Measurements from ENCODE around the gene BDNF.

BDNF gene

DNA sequence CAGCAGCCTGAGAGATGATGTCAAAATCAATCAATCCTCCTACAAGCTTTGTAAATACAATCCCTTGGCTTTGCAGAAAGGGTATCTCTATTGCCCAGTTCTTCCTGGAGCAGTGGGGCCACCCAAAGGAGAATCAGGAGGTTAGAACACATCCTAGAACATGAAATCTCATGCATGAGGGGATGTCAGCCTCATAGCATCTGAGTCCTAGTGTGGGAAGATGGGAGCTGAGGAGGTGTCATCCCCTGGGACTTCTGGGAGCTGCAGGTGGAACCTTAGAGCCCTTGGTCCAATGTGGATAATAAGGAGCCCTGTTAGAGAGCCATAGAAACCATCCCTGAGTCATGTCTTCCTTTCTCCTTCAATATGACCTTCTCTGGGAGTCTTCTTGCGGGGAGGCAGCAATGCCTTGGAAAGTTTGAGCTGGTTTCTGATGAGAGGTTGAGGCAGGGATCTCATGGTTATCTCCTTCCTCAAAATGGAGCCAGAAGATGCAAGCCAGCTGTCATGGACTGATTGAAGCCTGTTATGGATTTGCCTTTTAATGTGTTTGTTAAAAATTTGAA, 74.8 kb downstream of the BDNF start:
- DNase-seq (ENCODE audit: low spot score) = no peak

DNA sequence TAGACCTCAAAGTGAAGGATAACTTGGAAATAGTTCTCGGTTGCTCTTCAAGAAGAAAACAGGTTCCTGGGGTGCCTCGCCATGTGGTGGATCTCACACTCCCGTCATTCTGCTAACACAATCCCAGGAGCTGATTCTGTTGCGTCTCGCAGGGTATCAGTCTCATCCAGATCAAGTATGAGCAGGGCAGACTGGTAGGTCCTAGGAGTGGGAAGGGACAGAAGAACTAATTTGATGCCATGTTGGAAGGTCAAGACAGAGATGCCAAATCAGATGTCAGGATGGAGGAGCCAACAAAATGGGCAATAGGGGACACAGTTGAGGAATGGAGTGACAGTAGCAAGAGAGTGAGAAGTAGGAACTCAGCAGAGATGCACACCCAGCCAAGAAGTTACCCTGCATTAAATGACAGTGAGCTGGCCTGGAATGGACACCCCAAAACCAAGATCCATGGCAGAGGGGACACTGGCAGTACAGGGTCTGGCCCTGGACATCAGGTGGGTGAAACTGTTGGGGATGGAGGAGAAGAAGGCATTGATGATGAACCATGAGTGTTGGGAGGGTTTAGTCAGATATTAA, 76.2 kb downstream of the BDNF start:
- no peak for DNase-seq (ENCODE audit: low spot score)

DNA sequence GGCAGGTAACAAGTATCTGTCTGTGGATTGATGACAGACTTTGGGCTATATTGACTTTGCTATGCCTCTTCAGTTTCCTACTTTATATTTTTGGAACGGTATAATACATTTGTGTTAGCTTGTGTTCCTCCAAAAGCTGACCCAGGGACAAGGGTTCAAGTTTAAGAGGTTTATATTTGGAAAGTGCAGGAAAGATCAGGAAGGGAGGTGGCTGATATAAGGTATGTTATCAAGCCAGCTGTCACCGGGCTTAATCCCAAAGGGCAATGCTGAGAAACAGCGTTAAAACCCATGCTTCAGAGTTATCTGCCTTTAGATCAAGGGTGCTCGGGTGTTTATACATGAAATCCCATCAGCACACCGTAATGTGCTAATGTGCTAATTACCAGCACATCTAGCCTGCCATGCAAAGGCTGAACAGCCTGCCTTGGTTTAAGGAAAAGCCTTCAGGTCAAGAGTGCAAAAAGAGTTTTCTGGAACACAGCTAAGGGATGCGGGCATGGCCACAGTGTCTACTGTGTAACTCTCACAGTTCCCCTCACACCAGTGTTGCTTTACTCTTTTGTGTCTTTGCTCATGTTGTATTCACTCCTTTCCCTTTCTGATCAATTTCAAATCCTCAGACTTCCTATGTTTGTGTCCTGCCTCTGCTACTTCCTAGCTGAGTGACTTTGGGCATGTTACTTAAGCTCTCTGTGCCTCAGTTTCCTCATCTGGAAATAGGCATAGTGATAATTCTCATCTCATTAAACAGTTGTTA, 77.5 kb downstream of the BDNF start:
- DNase-seq (ENCODE audit: low spot score) = no peak

DNA sequence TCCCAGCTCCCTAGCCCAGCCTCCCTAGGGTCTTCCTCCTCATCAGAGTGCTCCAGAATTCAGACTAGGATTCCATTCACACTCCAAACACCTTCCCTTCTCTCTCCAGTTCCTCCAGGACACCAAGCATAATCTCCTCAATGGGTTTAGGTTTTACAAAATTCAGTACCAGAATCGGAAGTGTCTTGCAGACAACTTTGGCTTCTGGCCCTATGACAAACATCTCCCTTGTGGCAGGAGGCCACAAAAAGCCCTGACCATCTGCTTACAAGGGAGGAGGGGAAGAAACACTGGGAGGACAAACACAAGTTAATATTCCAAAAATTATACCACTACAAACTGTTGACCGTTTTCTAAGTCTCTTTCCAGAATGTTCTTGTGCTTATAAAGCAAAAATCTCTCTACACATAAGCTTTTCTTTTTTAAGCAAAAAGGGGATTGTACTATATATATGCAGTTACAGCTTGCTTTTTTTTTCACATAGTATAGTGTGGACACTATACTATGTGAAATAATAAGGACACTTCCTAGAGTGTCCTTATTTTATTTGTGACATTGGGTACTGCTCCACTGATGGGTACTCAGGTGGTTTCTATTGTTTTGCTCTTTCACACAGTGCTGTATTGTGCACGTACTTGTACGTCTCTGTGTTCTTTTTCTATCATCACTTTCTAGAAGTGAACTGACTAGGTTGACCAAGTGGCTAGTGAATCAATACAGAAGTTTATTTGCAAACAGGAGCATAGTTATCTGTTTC, 78.7 kb downstream of the BDNF start:
- DNase-seq (ENCODE audit: low spot score) = no peak

DNA sequence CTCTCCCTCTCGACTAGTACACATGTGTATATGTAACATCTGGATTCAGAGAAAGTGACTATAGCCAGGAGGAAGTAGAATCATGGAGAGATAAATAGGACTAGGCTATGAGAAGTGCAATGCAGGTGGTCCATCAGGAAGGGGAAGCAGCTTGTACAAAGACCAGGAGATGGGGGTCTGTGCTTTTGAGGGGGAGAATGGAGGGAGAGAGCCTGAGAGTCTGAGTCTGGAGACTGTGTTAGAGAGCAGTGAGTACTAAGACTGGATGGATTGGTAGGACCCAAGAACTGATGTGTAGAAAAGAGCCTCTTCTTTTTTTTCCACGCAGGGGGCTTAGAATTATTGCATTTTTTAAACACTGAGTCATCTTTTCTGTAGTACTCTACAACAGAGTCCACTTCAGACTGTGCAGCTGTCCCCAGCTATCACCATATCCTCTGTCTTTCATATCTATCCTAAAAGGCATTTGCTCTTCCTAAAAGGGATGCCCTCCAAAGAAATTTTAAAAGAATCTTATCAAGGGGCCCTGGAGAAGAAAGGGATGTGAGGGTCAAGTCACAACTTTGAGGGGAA, 80.4 kb downstream of the BDNF start:
- DNase-seq (ENCODE audit: low spot score) = no peak

DNA sequence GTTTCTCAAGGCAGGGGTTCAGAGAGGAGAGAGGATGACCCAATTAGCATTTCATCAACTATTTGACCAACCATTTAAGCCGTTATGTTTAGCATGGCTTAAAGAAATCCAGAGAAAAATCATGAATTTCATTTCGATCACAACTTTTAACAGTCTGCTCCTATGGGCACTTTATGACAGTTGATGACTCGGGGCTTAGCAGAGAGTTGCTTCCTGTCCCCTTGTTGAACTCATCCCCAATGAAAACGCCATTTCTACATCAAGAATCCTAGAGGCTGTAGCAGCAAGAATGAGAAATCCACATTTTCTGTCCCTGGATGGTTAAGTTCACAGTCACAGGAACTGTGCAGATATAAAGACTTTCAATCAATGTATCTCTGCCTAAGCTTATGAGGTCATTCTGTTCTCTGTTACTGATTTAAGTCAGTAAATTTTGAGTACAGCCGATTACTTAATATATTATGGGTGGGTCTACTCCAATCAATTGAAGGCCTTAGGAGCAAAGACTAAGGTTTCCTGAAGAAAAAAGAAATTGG, 81.1 kb downstream of the BDNF start:
- no peak for DNase-seq (ENCODE audit: low spot score)

DNA sequence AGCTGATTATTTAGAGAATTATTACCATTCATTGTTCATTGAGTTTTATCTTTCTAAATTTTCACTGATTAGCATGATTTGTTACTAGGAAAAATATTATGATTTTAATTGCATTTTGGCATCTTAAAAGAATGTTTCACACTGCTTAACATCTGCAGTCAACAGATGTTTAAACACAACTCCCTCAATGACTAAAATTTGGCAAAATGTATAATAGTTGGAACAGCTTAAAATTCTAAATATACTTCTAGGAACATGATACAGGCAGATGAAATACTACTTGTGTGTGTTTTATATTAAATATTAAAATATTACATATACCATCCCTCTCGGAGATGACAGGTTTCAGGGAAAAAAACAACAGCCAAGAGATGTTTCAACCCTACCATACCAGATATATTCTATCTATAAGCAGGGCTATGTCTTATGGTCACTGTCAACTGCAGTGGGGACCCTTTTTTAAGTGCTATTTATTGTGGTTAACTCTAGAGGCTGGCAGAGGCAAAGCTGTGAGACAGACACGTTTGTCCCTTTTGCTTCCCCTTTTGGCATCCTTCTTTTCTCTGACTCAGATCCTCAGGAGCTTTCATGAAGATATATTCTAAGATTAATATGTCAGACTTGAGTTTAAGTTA, 81.9 kb downstream of the BDNF start:
- no peak for DNase-seq (ENCODE audit: low spot score)

DNA sequence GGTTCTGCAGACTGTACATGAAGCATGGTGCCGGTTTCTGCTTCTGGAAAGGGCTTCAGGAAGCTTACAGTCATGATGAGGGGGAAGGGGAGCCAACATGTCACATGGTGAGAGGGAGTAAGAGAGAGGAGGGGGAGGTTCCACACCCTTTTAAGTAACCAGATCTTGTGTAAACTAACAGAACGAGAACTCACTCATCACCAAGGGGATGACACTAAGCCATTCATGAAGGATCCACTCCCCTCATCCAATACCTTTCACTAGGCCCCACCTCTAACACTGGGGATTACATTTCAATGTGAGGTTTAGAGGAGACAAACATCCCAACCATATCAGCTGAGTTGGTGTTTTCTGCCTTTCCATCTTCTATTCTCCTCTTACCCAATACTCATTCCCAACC, 83.5 kb downstream of the BDNF start:
- no peak for DNase-seq (ENCODE audit: low spot score)

DNA sequence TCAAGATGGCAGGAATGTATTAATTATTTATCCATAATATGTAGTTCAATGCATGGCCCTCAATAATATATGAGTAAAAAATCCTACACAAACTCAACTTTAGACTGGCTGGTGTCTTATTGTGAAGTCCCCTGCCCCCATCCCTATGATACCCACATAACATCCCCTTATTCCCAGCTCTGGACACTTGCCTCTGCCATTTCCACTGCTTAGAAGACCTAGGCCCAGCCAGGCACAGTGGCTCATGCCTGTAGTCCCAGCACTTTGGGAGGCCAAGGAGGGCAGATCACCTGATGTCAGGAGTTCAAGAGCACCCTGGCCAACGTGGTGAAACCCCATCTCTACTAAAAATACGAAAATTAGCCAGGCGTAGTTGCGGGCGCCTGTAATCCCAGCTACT, 84.4 kb downstream of the BDNF start:
- DNase-seq (ENCODE audit: low spot score) = no peak

DNA sequence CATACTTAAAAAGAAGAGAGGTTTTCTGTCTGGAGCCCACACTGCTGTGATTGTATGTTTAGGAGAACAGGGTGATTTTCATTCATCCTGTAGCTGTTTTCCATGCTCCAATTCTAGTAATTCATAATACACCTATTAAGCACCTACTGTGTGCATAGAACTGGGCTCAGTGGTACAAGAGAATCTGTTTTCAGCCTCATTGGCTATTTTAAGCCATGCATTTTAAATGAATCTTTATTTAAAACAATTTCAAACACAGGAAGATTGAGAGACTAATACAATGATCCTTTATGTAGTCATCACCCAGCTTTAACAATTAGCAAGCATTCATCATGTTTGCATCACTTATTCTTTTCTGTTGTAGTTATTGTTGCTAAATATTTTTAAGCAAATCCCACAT, 86.2 kb downstream of the BDNF start:
- no peak for DNase-seq (ENCODE audit: low spot score)

DNA sequence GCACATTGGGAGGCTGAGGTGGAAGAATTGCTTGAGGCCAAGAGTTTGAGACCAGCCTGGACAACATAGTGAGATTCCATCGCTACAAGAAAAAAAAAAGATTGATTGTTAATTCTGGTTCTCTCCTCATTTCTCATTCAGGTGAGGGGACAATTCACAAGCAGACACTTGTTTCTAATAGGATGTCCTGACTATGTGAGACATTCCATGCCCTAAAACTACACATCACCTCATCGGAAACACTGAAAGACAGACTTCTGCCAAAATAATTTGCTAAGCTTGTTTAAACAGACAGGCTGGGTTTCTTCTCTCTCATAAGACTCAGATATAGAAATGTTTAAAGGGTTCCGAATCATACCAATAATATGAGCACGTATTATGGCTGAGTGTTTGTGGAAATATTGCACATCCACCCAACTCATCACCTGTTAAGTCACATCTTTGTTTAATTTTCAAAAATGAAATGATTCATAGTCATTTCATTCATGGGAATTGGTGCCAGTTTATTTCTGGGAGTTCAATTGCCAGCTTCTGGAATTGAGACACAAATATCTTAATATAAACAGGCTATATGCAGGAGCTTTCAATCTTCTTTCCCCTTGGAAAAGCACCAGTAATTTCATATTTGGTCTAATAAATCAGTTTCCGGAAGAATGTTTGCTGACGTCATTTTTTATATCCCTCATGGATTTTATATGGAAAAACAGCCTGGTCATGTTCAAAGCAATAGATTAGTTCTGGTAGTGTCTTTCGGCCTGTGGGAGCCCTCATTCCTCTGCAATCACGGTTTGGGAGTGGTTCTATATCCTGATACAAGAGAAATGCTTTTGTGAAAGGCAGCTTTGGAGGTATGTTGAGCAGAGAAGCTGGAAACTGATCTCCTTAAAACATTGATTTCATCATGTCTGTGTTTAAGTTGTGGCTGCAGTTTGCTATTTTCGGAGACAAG, 87.0 kb downstream of the BDNF start:
- DNase-seq (ENCODE audit: low spot score) = no peak

DNA sequence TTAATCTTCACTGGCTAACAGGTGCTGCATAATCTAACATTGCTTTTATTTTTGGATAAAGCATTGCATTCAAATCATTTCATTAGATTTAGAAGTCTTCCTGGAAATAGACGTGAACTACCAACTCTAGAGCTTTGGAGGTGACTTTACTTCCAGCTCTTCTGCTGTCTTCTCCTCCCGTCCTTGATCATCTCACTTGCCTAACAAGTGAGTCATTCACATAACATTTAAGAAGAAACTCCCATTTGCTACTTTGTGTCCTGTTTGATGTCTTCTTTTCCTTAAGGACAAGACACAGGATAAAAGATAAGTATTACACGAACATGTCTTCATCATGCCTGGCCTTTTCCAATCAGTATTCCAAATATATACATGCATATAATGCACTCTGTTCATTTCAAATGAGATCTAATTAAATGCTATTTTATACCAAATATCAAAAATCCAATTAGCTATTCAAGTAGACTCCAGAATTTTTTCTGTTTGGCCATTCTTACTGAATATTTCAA, 88.3 kb downstream of the BDNF start:
- no peak for DNase-seq (ENCODE audit: low spot score)

DNA sequence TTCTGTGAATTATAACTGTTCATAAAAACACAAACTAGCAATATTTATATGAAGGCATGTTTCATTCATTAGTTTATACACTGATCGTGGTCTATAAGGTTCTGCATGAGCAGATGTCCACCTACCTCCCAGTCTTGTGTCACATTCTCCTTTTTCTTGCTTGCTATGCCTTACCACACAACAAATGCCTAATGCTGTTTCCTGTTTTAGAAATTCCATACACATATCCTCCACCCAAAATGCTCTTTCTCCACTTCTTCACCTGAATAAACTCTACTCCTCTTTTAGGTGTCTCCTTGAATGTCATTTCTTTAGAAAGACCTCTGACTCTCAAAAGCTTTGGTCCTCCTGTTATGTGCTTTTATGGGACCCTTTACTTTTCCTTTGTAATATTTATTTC, 88.9 kb downstream of the BDNF start:
- no peak for DNase-seq (ENCODE audit: low spot score)

DNA sequence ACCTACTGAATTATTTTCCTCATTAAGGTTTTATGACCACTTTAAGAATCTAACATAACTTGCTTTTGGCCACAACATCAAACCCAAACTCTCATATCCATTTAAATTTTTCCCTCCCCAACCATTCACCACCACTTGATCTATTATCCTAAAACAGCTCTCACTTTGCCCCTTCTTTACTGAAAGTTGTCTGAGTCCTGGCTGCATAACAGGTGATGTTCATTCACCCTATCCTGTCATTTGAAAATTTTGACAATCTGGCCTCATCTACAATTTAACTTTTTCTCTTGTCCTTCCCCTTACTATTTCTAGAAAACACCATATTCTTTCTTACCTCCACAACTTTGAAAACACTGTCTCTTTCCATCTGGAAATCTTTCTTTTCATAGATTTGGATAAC, 89.3 kb downstream of the BDNF start:
- no peak for DNase-seq (ENCODE audit: low spot score)

DNA sequence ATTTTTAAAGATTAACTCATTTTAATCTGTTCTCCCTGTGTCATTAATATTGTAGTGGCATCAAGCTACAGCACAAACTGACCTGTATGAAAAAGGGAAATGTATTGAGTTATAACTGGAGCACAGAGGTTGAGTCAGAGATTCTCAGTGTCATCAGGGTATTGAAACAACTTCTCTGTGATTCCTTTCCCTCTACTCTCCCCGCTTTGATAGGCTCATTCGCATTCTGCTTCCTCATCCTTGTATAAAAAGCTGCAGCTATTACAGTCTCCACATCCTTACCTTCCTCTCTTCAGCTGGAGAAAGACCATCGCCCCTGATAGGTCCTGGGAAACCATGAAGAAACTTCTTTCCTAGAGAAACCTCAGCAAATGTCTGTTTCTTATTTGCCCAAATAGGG, 90.0 kb downstream of the BDNF start:
- DNase-seq (ENCODE audit: low spot score) = no peak

DNA sequence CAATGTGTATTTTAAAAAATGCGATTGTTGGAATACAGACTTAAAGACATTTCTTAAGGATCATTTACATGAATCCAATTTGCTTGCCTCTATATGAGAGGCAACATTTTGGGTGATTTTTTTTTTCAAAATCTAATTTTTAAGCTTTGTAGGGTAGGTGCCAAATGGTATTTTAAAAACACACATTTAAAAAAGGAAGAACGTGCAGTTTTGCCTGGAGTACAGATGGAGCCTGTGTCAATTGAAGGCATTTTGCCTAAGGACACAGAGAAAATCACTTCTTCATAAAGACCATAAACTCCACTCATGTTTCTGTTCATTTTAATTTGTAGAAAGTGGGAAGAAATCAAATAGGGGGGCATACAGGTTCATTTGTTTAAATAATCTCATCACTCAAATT, 91.3 kb downstream of the BDNF start:
- DNase-seq (ENCODE audit: low spot score) = no peak

DNA sequence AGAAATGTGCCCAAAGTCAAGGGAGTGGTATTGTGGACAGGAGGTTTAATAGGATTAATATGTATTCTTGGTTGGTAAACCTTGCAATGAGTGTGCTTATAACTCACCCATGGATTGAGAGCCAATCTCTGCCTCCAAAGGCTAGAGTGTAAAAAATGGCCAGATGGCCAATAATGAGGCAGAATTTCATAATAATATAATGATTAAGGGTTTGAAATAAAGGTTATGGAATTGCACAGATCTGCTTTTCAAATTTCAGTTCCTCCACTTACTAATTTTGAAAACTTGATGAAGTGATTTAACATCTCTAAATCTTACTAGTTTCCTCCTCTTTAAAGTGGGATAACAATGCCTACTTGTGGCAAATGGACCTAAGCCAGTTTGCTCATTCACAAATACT, 94.8 kb downstream of the BDNF start:
- DNase-seq (ENCODE audit: low spot score) = no peak
